GM18502 (cell line): ENCODE data around the gene PDLIM1.

Experiments
- ATAC-seq: cut with Tn5 transposase; IDR thresholded peaks from one replicate; pipeline ENCODE4 v1.9.1; 2021; ENCODE audit warnings: mild to moderate bottlenecking; ENCODE audit not compliant: unreplicated experiment, poor library complexity

Gene PDLIM1

DNA sequence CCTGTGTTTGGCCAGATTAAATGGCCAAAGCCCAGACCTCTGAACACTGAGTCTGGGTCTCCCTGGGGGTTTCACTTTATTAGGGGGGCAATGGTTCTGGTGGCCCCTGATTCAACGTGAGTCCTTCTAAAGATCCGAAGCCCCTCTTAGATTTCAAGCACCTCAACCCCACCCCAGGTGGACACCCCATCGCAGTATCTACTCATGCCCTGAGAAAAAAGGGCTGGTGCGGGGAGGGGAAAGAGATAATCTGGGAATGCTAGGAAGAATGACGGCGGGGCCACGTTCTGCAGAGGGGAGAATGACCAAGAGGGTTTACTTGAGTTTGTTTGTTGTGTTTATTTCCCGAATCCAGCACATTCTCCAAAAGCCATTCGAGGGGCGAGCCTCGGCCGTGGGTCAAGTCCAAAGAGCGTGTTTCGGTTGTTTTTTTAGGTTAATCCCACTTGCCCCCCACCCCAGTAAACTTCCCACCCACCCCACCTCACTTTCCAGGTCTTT is 832 bp downstream of the PDLIM1 start:
- no peak for ATAC-seq

DNA sequence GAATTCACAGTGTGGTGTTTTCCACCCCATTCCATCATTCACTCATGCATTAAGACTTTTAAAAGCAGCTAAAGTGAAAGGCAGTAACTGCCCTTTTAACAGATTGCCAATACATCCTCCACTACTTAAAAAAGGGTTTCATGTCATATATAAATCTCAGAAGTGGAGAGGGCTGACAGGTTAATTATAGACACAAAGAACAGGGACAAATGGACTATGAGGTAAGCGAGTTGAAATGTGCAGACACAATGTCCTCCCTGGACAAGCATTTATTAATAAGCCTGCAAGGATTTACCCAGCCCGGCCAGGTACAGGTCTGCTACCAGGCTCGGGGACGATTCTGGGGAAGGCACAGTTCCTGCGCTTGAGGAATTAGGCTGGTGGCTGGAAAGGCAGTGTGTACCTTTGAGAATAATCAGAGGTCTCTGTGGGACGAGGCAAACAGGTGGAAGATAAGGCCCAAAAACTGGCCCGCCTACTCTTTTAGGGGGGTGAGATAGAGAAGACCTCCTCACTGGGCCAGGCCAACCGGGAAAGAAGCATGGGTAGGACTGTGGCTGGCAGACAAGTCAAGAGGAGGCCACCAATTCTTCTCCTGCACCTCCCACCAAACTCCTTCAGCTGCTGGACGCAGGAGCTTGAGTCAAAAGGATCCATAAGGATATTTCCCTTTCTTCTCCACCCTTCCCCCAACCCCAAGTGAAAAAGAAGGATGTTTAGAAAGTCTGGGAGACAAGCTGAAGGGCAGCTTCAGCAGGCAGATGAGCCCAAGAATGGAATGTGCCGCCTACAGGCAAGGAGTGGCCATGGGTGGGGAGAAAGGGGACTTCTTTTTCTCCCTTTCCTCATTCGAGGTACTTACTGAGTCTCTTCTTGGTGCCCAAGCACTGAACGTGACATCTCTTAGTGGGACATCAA is 1.5 kb downstream of the PDLIM1 start:
- no peak for ATAC-seq

DNA sequence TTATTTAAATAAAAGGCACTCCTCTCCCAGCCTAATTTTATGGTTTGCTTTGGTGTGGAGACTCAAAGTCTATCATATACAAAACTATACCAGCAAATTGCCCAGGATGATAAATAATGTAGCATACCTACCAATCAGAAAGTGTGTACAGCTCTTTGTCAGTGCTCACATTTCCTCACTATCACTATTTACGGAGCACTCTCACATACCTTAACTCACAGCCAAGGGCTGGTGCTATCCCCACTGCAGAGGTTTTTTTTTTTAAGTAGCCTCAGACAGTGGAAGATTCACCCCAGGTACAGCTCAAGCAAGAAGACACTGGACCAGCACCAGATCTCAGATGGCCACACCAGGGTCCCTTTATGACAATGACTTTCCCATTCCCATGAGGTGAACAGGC is 2.5 kb downstream of the PDLIM1 start:
- no peak for ATAC-seq

DNA sequence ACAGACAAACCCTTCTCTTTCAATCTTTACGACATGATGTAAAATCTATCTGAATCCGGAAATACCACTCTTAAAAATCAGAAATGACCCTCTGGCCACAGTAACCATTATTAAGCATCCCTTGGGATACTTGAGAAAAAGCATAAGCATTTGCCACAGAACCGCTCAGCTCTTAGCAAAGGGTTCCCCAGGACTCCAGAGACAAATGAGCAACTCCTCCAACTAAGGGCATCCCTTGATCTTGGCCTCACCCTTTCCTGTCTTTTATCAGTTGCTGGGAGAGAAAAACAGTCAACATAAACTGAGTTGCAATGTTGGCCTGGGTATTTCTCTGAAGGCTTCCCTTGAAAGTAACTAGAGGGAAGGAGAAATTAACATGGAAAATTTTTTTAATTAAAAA is 3.5 kb downstream of the PDLIM1 start:
- ATAC-seq: no peak

DNA sequence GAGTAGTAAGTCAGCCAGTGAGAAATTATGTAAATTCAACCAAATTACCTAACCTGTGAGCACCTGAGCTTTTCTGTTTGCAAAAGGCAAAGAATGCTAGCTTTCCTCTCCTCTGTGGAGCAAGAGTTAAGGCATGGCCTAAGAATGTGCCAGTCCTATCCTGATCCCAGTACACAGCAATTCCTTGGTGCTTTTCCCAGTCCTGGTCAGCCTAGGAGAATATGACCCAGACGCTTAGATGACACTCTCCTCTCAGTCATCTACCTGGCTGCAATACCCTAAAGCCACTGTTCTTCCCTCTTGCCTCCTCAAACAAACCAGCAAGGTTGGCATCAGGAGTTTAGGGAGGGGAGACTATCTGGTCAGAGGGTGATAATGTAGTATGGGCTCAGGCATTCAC is 4.1 kb downstream of the PDLIM1 start:
- ATAC-seq: no peak

DNA sequence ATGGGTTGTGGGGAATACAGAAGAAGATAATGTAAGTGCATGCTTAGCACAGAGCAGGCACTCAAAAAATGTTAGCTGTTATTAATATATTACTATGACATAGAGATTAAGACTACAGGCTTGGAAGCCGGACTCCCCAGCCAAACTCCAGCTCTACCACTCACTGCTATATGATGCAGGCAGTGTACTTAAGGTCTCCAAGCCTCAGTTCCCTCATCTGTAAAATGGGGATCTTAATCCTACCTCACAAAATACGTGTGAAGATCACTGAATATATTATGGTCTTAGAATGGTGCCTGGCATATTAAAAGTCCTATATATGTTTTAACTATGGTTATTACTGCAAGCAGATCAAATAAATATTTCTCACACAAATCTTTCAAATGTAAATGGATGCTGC is 5.2 kb downstream of the PDLIM1 start:
- ATAC-seq: no peak

DNA sequence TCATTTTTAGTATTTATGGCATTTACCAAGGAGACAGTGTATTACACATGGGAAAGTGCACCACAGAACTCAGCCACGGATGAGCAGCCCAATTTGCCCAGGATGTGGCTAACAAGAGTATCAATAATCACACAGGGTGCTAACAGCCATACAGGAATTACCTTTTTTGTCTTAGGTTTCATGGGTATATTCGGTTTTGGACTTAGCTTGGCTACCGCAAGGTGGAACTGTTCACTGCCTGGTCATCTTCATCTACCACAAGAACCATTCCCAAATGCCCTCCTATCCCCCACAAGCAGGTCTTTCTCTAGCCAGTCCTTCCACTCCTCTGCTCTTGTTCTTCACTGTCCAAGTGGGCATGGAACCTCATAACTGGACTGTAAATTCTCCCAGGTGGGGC is 6.0 kb downstream of the PDLIM1 start:
- no peak for ATAC-seq

DNA sequence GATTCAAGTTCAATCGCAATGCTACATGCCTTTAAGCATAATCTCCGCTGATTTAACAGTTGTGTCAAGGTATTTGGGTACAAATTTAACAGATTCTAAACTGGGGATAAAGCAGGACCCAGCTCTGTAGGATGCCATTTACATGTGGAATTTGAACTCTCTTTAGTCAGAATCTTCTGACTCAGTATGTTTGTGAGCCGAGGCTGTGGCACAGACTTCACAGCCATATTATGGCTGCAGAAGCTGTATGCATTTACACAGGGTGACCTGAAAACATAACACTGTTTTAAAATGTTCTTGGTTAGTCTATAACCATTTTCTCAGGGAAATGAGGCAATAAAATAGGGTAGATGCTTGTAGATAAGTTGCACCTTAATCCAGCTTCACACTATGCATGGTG is 8.7 kb downstream of the PDLIM1 start:
- no peak for ATAC-seq

DNA sequence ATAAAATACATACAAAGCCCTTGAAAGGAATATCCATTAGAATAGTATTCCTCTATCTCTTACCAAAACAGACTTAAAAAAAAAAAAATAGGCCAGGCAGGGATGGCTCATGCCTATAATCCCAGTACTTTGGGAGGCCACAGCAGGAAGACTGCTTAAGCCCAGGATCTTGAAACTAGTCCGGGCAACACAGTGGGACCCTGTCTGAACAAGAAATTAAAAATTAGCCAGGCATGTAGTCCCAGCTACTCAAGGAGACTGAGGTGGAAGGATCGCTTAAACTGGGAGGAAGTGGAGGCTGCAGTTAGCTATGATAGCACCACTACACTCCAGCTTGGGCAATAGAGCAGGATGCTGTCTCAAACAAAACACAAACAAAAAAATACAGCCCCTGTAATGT is 9.6 kb downstream of the PDLIM1 start:
- no peak for ATAC-seq

DNA sequence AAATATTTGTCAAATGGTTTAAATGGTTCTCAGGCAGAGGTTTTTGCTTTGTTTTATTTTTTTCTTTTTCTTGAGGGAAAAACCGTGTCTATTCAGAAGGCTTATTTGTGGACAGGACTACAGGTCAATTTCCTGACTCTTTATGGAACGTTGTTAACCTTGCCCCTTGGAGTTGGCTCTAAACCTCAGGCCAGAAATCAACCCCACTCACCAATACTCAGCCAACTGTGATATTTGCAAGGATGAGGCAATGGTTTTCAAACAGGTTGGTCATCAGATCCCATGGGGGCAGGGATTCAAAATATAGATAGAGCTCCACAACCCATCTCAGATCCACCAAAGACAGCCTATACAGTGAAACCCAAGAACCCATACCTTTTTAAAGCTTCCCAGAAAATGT is 10.2 kb downstream of the PDLIM1 start:
- ATAC-seq: no peak

DNA sequence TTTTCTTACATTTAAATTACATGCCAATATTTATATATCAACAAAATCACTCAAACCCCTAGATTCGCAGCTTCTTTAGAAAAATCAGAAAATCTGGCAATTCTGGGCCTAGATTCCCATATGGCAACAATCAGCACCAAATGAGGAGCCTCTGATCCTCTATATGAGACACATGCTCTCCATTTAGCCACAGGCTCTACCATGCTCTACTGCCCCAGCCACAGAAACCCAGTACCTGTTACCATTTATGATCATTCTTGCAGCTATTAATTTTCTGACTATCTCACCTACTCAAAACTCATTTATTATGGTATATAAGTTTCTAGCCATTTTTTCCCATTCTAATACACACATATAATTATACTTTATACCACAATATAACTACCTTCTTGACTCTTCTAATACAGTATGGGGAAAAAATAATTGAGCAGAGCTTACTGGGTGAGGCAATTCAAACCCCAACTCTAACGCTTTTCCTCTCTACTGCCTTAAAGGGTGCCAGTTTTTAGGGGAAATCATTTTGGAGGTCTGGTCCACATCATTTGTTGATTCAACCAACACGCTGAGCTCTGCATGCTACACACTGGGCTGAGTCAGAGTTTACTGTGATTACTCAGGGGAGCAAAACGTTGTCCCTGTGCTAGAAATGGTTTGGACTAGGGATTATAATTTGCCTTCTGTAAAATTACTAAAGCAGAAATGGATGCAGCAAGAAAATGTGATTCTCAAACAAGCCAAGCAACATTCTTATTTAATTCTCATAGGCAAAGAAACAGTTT is 11.6 kb downstream of the PDLIM1 start:
- ATAC-seq: peak; percentile 42

DNA sequence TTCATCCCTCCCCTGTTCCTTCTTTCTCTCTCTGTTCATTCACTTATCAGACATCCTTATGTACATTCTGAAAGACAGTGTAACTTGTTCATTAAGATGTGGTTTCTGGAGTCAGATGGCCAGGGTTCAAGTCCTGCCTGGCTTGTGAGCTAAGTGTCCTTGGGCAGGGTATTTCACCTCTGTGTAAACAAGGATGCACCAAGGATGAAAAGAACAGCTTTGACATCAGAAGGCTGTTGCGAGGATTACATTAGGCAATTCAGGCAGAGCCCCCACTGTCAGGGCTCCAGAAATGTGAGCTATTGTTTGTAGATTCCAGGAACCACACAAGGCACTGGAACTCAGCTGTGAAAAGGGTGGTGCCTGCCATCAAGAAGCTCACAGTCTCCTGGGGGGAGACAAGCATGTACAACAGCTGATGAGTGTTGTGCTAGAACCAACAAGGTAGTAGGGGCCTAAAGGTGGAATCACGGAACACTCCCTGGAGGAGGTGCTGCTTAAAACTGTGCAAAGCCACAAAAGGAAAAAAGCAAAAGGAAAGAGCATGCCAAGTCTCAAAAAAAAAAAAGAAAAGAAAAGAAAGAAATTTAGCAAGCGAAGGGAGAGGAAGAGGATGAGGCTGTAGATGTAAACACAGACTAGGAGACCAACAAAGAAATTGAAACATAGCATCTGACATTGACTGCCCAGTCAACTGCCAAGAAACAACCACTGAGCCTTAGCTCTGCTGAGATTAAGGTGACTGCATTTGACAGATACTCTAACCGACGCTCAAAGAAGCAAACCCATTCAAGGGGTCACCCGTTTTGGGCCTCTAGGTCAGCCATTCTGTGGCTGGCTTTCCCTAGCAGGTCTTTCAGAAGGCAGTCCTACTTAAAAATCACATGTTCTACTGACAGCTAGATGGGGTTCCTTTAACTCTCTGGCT is 12.5 kb downstream of the PDLIM1 start:
- ATAC-seq: no peak

DNA sequence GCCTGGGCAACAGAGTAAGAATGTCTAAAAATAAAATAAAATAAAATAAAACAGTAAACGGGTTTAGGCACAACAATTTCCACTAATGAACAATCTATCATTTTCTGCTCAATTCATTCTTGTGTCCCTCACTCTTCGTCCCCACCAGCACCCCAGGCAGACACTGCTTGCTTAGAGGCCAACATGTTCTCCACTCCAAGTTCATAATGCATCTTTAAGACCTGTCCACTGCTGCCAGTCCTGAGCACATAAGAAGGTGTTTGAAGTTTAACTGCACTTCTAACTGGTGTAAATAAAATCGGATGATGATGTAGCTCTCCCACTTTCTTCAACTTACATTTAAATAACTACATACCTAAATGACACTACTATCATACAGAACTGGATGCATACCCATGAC is 13.2 kb downstream of the PDLIM1 start:
- no peak for ATAC-seq

DNA sequence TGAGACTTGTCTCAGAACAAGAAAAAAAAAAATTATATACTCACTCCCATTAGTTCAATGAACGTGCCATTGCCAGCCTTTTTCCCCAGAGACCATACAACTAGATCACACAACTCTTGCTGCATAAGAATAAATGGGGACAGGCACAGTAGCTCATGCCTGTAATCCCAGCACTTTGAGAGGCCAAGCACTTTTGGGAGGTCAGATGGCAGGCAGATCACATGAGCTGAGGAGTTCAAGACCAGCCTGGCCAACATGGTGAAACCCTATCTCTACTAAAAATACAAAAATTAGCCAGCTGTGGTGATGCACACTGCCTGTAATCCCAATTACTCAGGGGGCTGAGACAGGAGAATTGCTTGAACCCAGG is 13.6 kb downstream of the PDLIM1 start:
- ATAC-seq: no peak

DNA sequence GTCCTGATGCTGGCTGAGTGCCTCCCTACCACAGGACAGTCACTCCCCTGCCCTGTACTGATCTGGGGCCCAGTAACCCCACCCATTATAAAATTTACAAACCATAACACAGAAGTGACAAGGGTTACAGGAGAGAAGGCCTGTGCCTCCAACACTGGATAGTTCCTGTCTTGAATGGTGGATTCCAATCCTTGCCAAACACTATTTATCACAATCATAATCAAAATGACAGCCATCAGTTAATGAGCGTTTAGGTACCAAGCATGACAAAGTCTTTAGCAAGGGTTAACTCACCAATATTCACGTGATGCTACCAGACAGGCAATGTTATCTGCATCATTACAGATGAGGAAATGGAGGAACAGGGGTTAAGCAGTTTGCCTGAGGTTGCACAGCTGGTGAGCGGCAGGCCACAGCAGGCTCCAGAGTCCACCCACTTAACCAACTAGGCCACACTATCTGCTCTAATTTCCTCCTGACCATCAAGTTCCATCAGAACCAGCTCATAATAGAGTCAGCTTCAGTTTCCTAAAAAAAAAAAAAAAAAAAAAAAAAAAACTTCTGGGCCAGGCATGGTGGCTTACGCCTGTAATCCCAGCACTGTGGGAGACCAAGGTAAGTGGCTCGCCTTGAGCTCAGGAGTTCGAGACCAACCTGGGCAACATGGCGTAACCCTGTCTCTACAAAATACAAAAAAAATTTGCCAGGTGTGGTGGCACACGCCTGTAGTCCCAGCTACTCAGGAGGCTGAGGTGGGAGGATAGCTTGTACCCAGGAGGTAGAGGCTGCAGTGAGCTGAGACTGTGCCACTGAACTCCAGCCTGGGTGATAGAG is 14.2 kb downstream of the PDLIM1 start:
- no peak for ATAC-seq

DNA sequence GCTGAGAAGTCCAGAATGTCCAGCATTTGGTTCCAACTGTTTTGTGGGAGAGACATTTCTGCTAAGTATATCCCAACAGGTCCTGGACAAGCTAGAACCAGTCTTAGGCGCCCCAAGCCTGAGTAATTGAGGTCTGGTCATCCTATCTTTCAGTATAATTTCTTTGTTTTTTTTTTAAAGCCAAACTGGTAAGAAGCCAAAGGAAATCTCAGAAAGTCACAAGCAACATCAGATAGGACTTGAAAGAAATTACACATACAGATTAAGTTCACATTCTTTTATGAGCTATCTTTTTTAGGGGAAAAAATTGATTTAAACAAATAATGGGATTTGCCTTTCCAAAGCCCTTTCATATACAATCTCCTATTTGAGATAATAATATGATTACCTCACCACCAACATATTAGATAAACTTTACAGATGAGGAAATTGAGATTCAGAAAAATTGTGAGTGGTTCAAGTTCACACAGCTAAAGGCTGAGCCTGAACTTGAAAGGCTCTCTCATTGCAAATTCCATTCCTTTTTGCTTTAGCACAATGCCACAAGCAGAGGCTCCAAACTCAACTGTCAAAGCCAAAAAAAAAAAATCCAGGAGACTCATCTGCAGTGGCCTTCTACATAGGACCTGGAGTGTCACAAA is 15.0 kb downstream of the PDLIM1 start:
- ATAC-seq: no peak

DNA sequence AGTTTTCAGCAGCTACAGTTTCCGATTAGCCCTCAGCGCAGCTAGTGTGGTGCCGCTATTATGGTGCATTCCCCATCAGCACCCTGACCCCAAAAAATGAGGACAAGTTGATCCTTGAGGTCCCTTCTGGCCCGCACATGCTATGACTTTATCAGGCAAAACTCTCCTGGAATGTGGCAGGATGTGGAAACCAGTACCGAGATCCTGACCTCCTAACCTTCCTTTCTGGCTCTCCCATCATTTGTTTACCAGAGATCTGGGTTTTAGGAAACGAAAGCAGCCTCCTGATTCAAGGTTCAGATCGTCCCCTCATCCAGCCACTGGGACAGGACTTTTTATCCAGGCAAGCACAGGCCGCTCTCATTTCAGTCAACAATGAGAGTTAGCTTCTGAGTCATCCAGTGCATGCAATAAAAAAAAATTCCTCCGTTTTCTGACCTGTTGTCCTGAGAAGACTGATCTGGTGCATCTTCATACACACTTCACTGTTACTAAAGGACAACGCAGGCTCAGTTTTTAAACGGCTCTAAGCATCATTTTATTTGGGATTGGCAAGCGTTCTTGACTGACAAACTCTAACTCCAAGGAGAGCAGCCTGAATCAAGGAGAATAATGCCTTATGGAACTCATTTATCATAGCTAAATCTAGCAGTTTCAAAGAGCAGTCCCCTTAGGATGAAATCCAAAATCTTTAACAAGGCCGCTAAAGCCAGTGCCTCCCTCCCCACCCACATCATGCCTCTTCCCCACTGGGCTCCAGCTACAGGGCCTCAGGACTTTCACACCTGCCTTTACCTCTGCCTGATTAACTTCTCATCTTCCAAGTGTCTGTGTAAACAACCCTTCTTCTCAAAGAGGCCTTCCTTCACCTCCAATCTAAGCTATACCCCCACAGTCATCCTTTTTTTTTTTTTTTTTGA is 17.1 kb downstream of the PDLIM1 start:
- ATAC-seq: no peak

DNA sequence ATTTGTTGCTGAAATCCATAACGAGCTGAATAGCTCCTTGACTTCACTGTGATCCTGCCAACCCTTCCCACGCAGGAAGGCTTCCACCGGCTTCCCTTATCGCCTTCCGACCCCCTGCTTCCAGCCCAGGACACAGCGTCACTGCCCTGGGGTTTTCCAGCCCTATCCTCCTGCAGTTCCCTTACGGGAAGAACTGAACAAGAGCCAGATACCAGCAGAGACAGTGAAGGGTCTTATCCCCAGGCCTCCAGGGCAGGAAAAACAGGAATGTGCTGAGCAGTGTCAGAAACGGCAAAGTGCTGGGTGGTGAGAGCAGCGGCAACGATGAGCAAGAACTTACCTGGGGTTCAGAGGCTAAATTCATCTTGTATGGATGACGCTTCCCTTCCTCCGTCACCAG is 22.4 kb downstream of the PDLIM1 start:
- no peak for ATAC-seq
